ENCODE results near the gene NRIP2. TPM values are rescaled to one million over a fixed set of nuclear protein-coding genes. Genes with fewer than 3 reads are reported as not detected.

NRIP2 gene
- total RNA-seq, 1 donor = not detected

- Histone ChIP-seq H3K4me3 (ENCODE audit: low read length) (no peak overlapping the region), H3K27me3 (ENCODE audit: insufficient read depth, low read length) (no peaks in the 10 kb centered on the region), H3K4me1 (ENCODE audit: insufficient read depth, low read length) (no peaks in the 10 kb centered on the region), H3K9me3 (ENCODE audit: low read depth, low read length) (no peaks in the 10 kb centered on the region)
Observed at GRCh38 chr12:2829275-2829674, 5.6 kb downstream of the NRIP2 start.

- Histone ChIP-seq H3K4me1 (ENCODE audit: insufficient read depth, low read length) (no peaks in the 10 kb centered on the region), H3K9me3 (ENCODE audit: low read depth, low read length) (no peaks in the 10 kb centered on the region), H3K27me3 (ENCODE audit: insufficient read depth, low read length) (no peaks in the 10 kb centered on the region), H3K4me3 (ENCODE audit: low read length) (no peak overlapping the region)
Observed at GRCh38 chr12:2826721-2827515, 7.9 kb downstream of the NRIP2 start.

GRCh38 chr12:2826036-2826435 lies 8.8 kb downstream of the NRIP2 start:
- Histone ChIP-seq H3K27me3 (ENCODE audit: insufficient read depth, low read length) (no peaks in the 10 kb centered on the region), H3K4me3 (ENCODE audit: low read length) (no peak overlapping the region), H3K9me3 (ENCODE audit: low read depth, low read length) (no peaks in the 10 kb centered on the region), H3K4me1 (ENCODE audit: insufficient read depth, low read length) (no peaks in the 10 kb centered on the region)

- Histone ChIP-seq H3K4me3 (ENCODE audit: low read length) (no peak overlapping the region), H3K4me1 (ENCODE audit: insufficient read depth, low read length) (no peaks in the 10 kb centered on the region), H3K27me3 (ENCODE audit: insufficient read depth, low read length) (no peaks in the 10 kb centered on the region), H3K9me3 (ENCODE audit: low read depth, low read length) (no peaks in the 10 kb centered on the region)
Observed at GRCh38 chr12:2825132-2825531, 9.7 kb downstream of the NRIP2 start.

- H3K27me3 ChIP-seq (ENCODE audit: insufficient read depth, low read length) = no peaks in the 10 kb centered on the region
- H3K9me3 ChIP-seq (ENCODE audit: low read depth, low read length) = no peaks in the 10 kb centered on the region
- H3K4me1 ChIP-seq (ENCODE audit: insufficient read depth, low read length) = no peaks in the 10 kb centered on the region
- no peak overlapping the region for H3K4me3 ChIP-seq (ENCODE audit: low read length)
Observed at GRCh38 chr12:2824541-2824940, 10.3 kb downstream of the NRIP2 start.

GRCh38 chr12:2823483-2823882 lies 11.4 kb downstream of the NRIP2 start:
- no peaks in the 10 kb centered on the region for H3K27me3 ChIP-seq (ENCODE audit: insufficient read depth, low read length)
- H3K9me3 ChIP-seq (ENCODE audit: low read depth, low read length) = no peaks in the 10 kb centered on the region
- H3K4me3 ChIP-seq (ENCODE audit: low read length) = no peak overlapping the region
- H3K4me1 ChIP-seq (ENCODE audit: insufficient read depth, low read length) = no peaks in the 10 kb centered on the region

GRCh38 chr12:2820432-2820831 lies 14.4 kb downstream of the NRIP2 start:
- Histone ChIP-seq H3K4me3 (ENCODE audit: low read length) (no peak overlapping the region), H3K4me1 (ENCODE audit: insufficient read depth, low read length) (no peaks in the 10 kb centered on the region), H3K27me3 (ENCODE audit: insufficient read depth, low read length) (no peaks in the 10 kb centered on the region), H3K9me3 (ENCODE audit: low read depth, low read length) (no peaks in the 10 kb centered on the region)

GRCh38 chr12:2819810-2820209 lies 15.0 kb downstream of the NRIP2 start:
- no peaks in the 10 kb centered on the region for H3K4me1 ChIP-seq (ENCODE audit: insufficient read depth, low read length)
- H3K27me3 ChIP-seq (ENCODE audit: insufficient read depth, low read length) = no peaks in the 10 kb centered on the region

GRCh38 chr12:2813214-2814185 lies 21.3 kb downstream of the NRIP2 start:
- Histone ChIP-seq H3K27me3 (ENCODE audit: insufficient read depth, low read length) (no peaks in the 10 kb centered on the region), H3K9me3 (ENCODE audit: low read depth, low read length) (no peaks in the 10 kb centered on the region), H3K4me1 (ENCODE audit: insufficient read depth, low read length) (peaks cover 21% of the 10 kb centered on the region), H3K4me3 (ENCODE audit: low read length) (peak overlapping the region; percentile 72)

More at GRCh38 chr12:2819810-2820209, 15.0 kb downstream of the NRIP2 start:
- H3K9me3 ChIP-seq (ENCODE audit: low read depth, low read length) = no peaks in the 10 kb centered on the region
- H3K4me3 ChIP-seq (ENCODE audit: low read length) = no peak overlapping the region

GRCh38 chr12:2812290-2813213 lies 22.3 kb downstream of the NRIP2 start, which contains the start of gene ITFG2:
TSS of gene ITFG2 (plus strand) at chr12:2812668. CDS start at chr12:2812761, 93 bp downstream.
- H3K4me1 ChIP-seq (ENCODE audit: insufficient read depth, low read length) = peaks cover 21% of the 10 kb centered on the region
- no peaks in the 10 kb centered on the region for H3K9me3 ChIP-seq (ENCODE audit: low read depth, low read length)
- H3K27me3 ChIP-seq (ENCODE audit: insufficient read depth, low read length) = no peaks in the 10 kb centered on the region
- H3K4me3 ChIP-seq (ENCODE audit: low read length) = peak within 1 kb of the TSS; percentile 72

GRCh38 chr12:2811801-2812200 lies 23.0 kb downstream of the NRIP2 start:
- peak overlapping the region; percentile 72 for H3K4me3 ChIP-seq (ENCODE audit: low read length)
- H3K4me1 ChIP-seq (ENCODE audit: insufficient read depth, low read length) = peaks cover 21% of the 10 kb centered on the region
- H3K9me3 ChIP-seq (ENCODE audit: low read depth, low read length) = no peaks in the 10 kb centered on the region
- no peaks in the 10 kb centered on the region for H3K27me3 ChIP-seq (ENCODE audit: insufficient read depth, low read length)

GRCh38 chr12:2806700-2807099 lies 28.1 kb downstream of the NRIP2 start:
- Histone ChIP-seq H3K4me3 (ENCODE audit: low read length) (no peak overlapping the region), H3K9me3 (ENCODE audit: low read depth, low read length) (no peaks in the 10 kb centered on the region), H3K4me1 (ENCODE audit: insufficient read depth, low read length) (peaks cover 3% of the 10 kb centered on the region), H3K27me3 (ENCODE audit: insufficient read depth, low read length) (no peaks in the 10 kb centered on the region)

- H3K4me1 ChIP-seq (ENCODE audit: insufficient read depth, low read length) = no peaks in the 10 kb centered on the region
- H3K4me3 ChIP-seq (ENCODE audit: low read length) = no peak overlapping the region
- no peaks in the 10 kb centered on the region for H3K27me3 ChIP-seq (ENCODE audit: insufficient read depth, low read length)
- no peaks in the 10 kb centered on the region for H3K9me3 ChIP-seq (ENCODE audit: low read depth, low read length)
Observed at GRCh38 chr12:2805143-2805520, 29.7 kb downstream of the NRIP2 start.

GRCh38 chr12:2804393-2805142 lies 30.3 kb downstream of the NRIP2 start:
- no peaks in the 10 kb centered on the region for H3K9me3 ChIP-seq (ENCODE audit: low read depth, low read length)
- no peaks in the 10 kb centered on the region for H3K4me1 ChIP-seq (ENCODE audit: insufficient read depth, low read length)
- no peaks in the 10 kb centered on the region for H3K27me3 ChIP-seq (ENCODE audit: insufficient read depth, low read length)
- H3K4me3 ChIP-seq (ENCODE audit: low read length) = no peak overlapping the region

Data from mononuclear cell (primary cell).